NOMO-1 treated with dmso at 0.1 percent for 144 hours (cell line): ENCODE measurements around the gene JAM2.
"Not testable (repeated sequence)": the region's sequence is repeated elsewhere in the genome, so short reads cannot be mapped to it uniquely, and the experiment has no call there.

ENCODE experiments used
- DNase-seq: peaks from one replicate; lab custom pipeline; 2025; ENCODE audit not compliant: unreplicated experiment; lab: John Stamatoyannopoulos, UW

JAM2 gene, protein sequence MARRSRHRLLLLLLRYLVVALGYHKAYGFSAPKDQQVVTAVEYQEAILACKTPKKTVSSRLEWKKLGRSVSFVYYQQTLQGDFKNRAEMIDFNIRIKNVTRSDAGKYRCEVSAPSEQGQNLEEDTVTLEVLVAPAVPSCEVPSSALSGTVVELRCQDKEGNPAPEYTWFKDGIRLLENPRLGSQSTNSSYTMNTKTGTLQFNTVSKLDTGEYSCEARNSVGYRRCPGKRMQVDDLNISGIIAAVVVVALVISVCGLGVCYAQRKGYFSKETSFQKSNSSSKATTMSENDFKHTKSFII

DNA sequence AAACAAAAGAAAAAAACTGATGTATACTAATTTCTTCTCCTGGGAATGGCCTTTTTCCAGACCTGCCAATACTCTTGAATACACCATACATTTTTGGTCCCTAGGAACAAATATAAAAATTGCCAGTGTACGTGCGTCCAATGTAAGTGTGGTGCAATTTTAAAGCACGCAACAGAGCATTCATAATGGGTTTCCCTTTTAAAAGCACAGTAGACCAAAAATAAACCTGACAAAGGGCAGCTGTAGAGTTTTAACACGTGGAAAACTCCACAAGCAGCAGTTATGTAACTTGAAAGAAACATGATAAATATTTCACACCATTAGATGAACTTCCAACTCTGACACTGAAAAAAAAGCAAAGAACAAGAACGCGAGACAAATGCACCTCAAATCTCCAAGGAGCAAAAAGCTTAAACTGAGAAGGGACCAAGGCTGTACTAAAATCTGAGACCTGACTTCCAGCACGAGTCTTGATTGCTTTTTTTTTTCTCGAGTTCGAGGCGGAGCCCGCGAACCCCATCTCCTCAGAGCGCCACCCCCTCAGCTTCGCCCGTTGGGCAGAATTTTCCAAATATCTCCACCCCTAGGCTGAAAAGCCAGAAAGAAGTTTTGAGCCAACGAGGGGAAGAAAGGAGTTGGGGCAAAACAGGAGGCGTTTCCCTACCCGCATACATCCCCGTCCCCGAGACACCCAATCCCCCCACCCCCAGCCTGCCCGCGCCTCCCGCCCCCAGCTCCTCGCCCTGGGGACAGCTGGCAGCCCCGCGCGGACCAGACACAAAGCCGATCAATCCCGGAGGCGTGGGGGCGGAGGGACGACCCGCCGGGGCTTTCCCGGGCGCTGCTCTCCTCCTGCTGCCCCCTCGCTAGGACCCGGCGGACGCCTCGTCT, at the start of gene JAM2:
Gene JAM2 (plus strand): TSS at position 599 of the 891 bp plus-strand sequence. CDS start 564 bp downstream, outside the sequence.
- DNase-seq: no peak

DNA sequence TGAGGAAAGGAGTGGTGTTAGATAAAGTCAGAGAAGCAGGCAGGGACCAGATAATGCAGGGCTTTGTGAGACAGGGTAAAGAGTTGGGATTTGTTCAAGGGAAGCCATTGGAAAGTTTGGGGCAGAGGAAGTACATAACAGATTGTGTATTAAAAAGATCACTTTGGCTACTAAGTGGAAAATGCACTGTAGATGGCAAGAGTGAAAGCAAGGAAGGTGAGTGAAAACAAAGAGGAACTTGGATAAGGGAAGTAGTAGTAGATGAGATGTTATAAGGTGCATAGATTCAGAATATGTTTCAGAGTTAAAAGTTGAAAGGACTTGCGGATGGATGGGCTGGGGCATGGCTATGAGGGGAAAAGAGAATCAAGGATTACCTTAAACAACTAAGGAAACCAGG, 49.2 kb upstream of the JAM2 start:
- DNase-seq: no peak

DNA sequence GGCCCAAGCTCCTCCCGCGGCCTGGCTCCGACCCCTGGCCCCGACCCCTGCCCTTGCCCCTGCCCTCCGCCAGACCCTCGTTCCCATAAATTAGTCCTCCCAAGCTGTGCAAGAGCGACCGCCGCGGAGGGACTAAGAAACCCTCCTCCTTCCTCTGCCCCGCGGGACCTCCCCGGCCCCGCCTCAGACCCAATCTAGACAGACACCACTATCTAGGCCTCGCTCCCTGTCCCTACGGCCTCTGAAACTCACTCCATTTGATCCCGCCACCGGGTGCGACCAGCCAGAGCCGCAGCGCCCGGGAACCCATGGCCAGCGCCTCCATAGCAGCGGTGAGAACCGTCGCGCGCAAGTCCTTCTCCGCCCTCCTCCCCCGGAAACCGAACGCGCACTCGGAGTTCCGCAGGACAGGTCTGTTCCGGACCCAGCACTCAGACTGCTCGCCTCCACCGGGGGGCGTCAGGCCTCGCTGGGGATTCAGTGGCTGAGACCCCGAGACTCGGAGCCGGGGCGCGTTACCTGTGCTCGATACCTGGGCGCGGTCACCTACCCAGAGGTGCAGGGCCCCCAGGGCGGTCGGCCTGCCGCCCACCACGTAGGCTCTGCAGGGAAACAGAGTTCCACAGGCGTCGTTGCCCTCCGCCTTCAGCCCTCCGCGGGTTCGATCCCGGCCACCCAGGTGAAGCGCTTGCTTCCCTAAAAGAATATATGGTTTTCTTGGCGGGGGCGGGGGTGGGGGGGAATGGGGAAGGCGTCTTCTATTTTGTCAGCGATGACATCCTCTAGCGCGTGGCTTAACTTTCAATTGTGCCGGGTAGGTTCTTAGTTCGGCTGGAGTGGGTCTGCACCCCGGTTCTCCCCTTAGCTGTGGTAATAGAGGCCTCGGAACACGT, 31.7 kb upstream of the JAM2 start, which contains the start of gene MRPL39:
Gene MRPL39 (minus strand): TSS at position 331 of the 893 bp plus-strand sequence. CDS start 6 bp downstream, at position 325.
- peak; percentile 83 for DNase-seq

DNA sequence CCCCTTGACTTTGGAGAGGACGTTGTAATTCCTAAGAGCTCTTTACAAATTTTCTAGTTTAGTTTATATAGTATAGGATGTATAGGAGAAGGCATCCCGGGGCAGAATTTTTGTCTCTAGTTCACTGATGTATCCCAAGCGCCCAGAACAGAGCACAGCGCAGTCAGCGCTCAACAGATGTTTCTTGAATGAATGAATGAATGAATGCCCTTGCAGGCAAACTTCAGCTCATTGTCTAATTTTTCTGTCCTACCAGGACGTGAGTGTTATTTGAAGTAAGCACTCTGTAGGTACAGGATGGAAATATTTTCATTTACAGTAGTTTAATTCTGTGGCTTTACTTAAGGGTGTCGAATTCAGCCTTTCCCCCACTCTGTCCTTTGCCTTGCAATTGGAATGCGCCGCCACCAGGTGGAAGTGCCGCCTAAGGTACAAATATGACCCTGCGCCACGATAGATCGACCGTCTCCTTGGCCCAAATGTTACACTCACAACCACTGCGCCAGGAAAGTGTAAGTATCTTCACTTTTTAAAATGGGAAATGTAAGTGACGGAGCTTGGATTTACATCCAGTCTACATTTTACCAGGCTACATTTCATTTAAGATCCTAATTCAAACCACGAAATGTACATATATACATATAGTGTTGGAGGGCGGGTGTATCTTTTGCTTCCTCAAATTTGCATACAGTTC, 30.9 kb upstream of the JAM2 start:
- DNase-seq: peak; percentile 74

DNA sequence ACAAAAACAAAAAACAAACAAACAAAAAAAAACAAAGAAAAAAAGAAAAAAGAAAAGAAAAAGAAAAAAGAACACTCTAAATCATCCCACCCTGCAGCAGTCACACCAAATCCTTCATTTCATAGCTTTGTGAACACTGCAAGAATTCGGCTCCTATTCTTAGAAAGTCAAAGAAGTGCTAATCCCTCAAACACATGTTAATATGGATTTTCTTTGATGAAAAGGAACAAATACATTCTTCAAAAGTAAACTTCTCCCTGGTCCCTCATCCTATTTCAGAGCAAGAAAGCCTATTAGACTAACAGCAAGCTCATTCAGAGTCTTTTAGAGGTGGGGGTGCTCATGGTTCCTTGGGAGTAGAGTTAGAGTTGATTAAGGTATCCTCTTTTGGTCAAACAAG, 24.6 kb upstream of the JAM2 start:
- DNase-seq: no peak

DNA sequence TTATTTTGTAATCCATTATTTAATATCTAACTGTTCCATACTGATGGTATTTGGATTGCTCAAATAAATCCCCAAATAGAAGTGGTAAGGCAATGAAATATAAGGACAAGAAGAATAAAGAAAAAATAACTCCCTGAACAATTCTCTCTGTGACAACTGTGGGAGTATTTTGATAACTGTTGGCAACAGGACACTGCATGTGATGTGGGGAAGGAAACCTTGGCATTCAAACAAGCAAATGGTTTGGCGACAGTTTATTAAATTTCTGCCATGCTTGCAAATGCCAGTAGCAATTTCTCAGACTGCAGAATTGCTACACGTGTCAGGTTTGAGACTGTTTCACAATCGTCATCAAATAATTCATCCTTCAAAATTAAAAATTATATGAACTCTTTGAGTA, 23.2 kb upstream of the JAM2 start:
- no peak for DNase-seq

DNA sequence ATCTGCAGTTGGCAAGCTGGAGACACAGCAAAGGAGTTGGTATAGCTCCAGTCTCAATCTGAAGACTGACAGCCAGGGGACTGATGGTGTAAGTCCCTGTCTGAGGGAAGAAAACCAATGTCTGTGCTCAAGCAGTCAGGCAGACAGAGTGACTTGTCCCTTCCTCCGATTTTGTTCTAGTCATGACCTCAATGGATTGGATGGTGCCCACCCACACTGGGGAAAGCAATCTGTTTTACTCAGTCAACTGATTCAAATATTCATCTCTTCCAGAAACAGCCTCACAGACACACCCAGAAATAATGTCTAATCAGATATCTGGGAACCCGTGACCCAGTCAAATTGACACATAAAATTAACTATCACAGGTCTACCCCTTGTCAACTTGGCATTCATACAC, 19.9 kb upstream of the JAM2 start:
- no peak for DNase-seq

DNA sequence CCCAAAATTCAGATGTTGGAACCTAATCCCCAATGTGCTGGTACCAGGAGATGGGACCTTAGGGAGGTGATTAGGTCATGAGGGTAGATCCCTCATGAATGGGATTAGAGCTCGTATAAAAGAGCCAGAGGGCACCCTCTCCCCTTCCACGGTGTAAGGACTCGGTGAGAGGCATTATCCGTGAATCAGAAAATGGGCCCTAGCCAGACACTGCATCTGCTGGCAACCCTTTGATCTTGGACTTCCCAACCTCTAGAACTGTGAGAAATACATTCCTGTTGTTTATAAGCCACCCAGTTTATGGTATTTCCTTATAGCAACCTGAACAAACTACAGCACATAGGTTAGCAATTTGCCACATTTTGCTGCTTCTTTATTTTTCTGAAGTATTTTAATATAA, 14.5 kb upstream of the JAM2 start:
- DNase-seq: no peak

DNA sequence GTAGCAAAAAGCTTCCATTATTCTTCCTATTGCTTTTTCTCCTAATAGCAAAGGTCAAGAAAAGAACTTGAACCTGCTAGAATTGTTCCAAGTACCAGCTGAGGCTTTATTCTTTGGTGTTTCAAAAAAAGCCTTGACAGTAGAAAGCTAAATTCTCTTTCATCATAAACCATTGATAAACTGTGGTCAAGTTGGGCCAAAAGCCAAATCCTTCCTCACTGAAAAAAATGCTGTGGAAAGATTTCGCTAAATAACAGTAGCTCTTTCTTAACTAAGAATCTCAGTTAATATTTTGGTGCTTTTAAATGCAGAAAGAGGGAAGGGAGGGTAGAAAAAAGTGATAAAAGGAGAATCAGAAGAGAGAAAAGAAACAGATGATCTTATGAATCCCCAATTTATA, 14.0 kb upstream of the JAM2 start:
- no peak for DNase-seq

DNA sequence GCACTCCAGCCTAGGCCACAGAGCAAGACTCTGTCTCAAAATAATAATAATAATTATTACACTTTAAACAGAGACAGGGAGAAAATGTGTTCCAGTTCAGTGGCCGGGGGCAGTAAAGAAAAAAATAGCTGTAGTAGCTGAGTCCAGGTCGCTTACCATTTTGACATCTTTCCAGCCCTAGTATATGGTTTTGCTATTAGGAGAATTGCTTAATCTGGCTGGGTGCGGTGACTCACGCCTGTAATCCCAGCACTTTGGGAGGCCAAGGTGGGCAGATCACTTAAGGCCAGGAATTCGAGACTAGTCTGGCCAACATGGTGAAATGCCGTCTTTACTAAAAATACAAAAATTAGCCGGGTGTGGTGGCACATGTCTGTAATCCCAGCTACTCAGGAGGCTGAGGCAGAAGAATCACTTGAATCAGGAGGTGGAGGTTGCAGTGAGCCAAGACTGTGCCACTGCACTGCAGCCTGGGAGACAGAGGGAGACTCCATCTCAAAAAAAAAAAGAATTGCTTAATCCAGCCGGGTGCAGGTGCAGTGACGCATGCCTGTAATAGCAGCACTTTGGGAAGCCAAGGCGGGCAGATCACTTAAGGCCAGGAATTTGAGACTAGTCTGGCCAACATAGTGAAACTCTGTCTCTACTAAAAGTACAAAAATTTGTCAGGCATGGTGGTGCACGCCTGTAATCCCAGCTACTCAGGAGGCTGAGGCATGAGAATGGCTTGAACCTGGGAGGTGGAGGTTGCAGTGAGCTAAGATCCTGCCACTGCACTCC, 13.1 kb upstream of the JAM2 start:
- not testable (repeated sequence) for DNase-seq

DNA sequence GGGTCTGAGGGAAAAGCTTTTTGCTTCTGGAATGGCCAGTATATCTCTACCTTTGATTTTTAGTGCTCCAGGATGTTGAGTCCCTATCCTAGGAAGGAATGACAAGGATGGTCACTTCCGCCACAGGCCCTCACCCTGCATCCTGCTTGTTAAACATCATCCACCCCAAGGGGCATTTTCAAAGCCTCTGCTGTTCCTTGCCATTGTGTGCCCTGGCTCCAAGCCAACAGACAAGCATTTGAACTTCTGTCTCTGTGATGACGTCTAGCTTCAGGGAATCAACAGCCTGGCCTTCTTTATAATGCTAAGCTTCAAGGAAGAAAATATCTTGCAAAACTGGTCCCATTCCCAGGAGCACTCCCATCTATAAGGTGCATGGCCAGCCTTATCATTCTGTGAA, 12.3 kb upstream of the JAM2 start:
- DNase-seq: no peak

DNA sequence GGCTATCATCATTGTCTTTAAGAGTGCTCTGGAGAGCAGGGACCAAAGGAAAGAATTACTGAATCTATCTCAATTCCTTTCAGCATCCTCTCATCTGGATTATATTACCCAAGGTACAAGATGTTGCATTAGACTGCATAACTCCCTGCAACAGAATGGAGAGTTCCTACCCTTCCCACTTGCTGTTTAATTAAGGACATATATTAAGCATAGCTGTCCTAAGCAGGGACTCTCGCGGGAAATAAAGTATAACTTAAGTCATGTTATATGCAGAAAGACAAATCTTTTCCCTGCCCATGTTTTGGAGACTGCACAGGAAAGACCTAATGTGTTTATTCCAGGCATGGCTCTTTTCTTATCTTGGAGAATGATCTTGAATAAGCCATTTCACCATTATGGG, 6.8 kb upstream of the JAM2 start:
- no peak for DNase-seq

DNA sequence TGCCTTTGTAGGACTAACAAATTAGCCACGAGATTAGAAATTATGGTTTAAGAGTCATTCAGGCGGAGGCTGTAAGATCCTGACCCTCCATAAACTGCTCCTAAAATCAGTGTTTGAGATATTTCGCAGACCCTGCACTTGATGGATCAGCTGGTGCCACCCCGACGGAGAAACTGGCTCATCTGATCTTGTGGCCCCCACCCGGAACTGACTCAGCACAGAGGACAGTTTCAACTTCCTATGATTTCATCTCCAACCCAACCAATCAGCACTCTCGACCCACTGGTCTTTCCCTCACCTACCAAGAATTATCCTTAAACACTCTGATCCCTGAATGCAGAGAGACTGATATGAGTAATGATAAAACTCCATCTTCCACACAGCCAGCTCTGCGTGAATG, 3.7 kb upstream of the JAM2 start:
- DNase-seq: no peak

DNA sequence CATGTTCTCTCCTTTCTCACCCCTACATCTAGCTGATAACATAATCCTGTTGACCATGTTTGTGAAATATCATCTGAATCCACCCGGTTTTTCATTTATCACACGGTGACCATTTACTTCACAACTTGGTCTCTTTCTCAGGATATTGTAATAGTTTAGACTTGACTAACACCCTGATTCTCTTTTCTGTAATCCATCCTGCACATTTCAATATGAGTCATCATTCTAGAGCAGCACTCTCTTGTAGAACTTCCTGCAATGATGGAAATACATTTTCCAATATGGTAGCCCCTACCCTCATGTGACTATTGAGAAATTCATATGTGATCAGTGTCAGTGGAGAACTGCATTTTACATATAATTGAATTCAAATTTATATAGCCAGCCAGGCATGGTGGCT, 2.3 kb upstream of the JAM2 start:
- no peak for DNase-seq

DNA sequence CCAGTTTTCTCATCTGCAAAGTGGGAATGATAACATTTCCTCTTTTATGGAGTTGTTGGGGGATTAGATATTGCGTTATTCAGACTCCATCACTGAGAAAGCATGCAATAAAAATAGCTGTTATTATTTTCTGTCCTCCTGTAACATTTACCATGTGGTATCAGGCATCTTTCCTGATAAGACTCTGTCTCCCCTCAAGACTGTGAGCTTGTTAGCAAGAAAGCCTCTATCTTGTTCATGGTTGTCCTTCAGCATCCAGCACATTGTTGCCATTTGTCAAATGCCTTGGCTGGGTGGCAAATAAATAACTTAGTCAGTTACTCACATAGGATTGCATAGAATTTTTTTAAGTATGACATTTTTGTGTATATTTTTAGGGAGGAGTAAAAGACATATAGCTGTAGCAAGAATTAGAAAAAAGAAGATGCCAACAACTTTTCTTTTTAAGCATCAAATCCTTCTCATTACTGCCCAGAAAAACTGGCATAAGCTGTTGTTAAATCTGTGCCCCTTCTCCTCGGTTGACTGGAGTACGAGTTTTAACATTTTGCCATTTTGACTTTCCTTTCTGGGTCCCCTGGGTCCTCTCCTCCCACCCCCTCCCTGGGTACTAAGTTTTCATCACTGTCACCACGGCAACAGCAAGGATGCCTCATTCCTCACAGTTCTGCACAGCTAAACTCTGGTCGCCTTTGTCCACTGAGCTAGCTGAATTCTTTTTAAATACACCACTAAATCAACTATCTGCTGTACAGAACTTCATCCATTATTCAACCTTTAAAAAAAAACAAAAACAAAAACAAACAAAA, 1.0 kb upstream of the JAM2 start:
- DNase-seq: no peak

DNA sequence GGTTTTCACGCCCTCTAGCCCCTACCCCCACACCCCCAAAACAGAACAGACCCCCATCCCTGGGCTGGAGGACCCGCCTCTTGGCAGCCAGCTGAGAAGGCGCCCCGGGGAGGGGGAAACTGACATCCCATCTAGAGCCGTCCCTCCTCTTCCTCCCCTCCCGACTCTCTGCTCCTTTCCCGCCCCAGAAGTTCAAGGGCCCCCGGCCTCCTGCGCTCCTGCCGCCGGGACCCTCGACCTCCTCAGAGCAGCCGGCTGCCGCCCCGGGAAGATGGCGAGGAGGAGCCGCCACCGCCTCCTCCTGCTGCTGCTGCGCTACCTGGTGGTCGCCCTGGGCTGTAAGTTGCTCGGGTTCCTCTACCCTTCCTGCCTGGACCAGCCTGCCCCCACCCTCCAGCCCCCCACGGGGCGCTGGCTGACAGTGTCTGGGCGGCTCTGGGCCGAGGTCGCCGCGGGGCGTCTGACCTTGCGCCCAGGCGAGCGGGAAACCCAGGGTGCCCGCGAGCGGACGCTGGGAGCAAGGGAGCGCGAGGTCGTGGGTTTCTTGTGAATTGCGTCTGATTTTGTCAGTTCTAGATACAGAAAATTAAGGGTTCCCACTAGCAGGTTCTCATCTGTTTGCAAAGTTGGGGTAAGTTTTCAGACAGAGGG, 618 bp downstream of the JAM2 start:
- no peak for DNase-seq

DNA sequence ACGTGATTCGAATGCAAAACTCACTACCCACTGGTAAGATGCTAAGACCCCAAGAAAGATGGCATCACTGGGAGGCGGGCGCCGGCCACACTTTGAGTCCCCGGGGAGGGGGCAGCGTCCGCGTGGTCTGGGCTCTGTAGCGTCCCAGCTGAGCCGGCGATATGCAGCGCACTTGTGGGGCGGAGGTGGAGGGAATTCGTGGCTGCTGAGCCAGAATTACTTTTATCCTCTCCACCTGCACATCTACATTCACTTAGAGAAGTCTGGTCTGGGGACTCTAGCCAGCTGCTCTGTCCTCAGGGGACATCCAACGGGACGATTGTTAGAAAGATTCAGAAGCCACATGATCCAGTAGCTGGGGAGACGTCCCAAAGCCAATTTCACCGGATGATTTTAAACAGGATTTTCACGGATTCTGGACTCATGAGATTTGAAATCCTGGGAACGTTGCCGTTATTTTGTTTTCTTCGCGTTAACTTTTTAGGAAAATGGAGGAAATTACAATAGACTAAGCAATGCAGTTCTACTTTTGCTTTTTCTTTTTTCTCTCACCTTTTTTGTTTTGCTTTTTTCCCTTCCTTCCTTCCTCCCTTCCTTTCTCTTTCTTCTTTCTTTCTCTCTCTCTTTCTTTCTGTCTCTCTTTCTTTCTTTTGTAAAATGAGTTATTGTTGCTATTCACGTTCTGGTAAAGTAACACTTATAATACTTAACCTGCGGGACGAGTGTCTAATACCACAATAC, 1.3 kb downstream of the JAM2 start:
- no peak for DNase-seq

DNA sequence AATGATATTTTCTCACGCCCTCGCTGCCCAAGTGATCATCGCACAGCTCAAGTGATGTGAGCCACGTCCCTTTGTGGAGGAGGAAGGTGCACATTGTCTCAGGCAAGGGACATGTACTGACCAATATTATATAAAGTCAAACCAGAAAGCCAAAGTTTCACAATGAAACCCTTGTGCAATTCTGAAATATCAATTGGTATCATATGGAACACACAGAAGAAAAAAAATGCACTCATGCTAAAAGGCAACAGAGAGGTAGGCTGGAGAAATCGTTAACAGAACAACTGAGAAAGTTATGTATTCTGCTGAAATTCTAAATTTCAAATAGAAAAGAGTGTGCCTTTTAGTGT, 1.9 kb downstream of the JAM2 start:
- no peak for DNase-seq
